Measurements from ENCODE around the gene KBTBD2.
"Not testable (repeated sequence)": the region's sequence is repeated elsewhere in the genome, so short reads cannot be mapped to it uniquely, and the experiment has no call there.

The KBTBD2 gene

DNA sequence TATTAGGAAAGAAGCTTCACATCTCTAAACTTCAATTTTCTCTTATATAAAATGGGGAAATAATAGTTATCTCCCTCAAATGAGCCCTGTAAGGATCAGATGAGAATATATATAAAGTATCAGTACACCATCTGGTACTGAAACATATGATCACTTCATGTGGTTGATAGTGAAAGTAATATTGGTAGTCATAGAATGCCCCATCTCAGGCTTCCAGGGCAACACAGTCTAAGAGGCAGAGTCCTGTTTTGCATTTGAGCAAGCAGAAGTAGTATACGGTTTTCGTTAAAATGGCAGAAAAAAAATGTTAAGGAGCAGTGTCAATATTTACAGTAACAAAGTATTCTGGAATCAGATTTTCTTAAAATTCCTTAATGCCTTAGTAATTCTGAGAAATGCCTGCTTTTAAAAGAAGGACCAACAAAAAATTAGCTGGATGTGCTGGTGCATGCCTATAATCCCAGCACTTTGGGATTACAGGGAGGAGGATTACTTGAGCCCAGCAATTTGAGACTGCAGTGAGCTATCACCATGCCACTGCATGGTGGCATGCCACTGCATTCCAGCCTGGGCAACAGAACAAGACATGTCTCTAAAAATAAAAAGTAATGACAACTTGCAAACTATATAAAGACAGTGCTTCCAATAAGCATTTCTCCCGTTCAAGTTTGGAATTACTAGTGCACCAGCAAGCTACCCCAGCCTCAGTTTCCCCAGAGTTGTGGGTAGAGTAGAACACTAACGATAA, 19.8 kb downstream of the KBTBD2 start:
- Histone ChIP-seq H4K20me1 (peaks cover 30 to 93% (median 52%) of the 10 kb centered on the region in 11 experiments; a peak in 20 of 22 replicates), H3K9ac (no peak overlapping the region), H3K4me2 (no peak overlapping the region), H3K9me3 (replicated peaks in 1 of 11) (peaks cover 0 to 7% (median 0%) of the 10 kb centered on the region in 11 experiments; a peak in 2 of 22 replicates), H3K4me1 (peaks cover 0 to 8% (median 0%) of the 10 kb centered on the region in 10 experiments; a peak in 2 of 20 replicates), H3K4me3 (no peak overlapping the region), H3K27me3 (no peaks in the 10 kb centered on the region; a peak in 1 of 22 replicates), H3K27ac (no peak overlapping the region), H3K36me3 (peaks cover 94 to 100% (median 99%) of the 10 kb centered on the region in 11 experiments)
- no peak for TF ChIP-seq Cebpa-rat (IDR thresholded peaks at IDR 0.05)

DNA sequence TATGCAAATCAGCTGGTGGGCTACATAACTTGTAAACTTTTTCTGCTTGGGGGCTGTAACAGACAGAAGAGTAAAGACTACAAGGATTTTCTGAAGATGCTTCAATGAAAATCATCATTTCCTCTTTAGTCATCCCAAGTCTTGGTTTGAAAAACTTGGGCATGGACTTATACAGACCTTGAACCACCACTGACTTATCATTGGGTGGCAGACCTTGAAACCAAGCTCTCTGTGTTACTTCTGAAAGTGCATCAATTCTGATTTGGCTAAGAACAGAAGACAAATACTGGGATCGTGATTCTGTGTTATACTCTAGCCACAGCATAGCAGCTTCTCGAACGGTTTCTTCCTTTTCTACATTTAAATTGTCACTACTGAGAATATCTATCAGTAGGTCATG, 21.3 kb downstream of the KBTBD2 start:
- peaks cover 86 to 100% (median 96%) of the 10 kb centered on the region in 11 experiments for H3K36me3 ChIP-seq

DNA sequence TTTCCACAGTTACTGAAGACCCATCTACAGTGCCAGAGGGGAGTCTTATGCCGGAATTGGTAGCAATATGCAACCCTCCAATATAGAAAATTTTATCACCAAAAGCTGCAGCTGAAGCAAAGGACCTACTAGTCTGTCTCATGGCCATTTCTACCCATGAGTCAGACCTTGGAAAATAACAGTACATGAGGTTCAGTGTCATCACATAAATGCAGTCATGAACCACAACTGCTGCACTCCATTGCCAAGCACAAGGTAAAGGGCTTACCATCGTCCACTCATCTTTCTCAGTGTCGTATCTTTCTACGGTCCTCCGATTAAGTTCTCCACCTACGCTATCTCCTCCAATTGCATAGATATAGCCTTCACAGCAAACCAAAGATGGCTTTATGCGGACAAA, 21.8 kb downstream of the KBTBD2 start:
- Histone ChIP-seq H3K36me3 (peaks cover 83 to 100% (median 96%) of the 10 kb centered on the region in 11 experiments), H3K27me3 (no peaks in the 10 kb centered on the region), H3K9ac (no peak overlapping the region), H3K4me3 (no peak overlapping the region), H3K4me1 (peaks cover 0 to 18% (median 0%) of the 10 kb centered on the region in 10 experiments; a peak in 4 of 20 replicates), H3K27ac (no peak overlapping the region), H3K9me3 (replicated peaks in 1 of 11) (peaks cover 0 to 17% (median 7%) of the 10 kb centered on the region in 11 experiments; a peak in 6 of 22 replicates), H4K20me1 (peaks cover 17 to 92% (median 41%) of the 10 kb centered on the region in 11 experiments; a peak in 19 of 22 replicates), H3K4me2 (no peak overlapping the region)
- no peak for TF ChIP-seq Cebpa-rat (IDR thresholded peaks at IDR 0.05)

More for the DNA sequence above, 21.3 kb downstream of the KBTBD2 start:
- peaks cover 23 to 93% (median 42%) of the 10 kb centered on the region in 11 experiments; a peak in 20 of 22 replicates for H4K20me1 ChIP-seq
- no peak overlapping the region for H3K9ac ChIP-seq
- peaks cover 0 to 14% (median 5%) of the 10 kb centered on the region in 11 experiments; a peak in 6 of 22 replicates for H3K9me3 ChIP-seq (replicated peaks in 1 of 11)
- H3K4me3 ChIP-seq, result no peak overlapping the region
- H3K27me3 ChIP-seq, result no peaks in the 10 kb centered on the region; a peak in 1 of 22 replicates
- H3K4me2 ChIP-seq, result no peak overlapping the region
- H3K4me1 ChIP-seq, result peaks cover 0 to 12% (median 0%) of the 10 kb centered on the region in 10 experiments; a peak in 4 of 20 replicates
- TF ChIP-seq Cebpa-rat (IDR thresholded peaks at IDR 0.05), result no peak
- no peak overlapping the region for H3K27ac ChIP-seq

DNA sequence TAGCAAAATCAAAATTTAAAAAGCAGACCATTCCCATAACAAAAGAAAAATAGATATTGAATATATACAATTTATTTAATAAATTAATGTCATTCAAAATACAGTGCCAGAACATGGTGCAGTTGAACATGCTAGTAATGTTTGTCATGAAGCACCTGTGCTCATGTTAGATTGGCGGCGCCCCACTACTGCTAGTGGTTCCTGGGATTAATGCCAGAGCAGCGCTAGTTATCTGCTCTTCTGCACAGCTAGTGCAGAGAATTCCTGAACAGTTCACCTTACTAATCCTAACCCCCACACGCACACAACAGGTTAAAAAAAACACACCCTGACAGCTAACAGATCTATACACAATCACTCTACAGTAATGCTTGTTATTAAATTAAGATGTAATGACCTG, 23.4 kb downstream of the KBTBD2 start:
- Histone ChIP-seq H3K9ac (no peak overlapping the region), H3K9me3 (replicated peaks in 1 of 11) (peaks cover 0 to 17% (median 7%) of the 10 kb centered on the region in 11 experiments; a peak in 6 of 22 replicates), H4K20me1 (peaks cover 15 to 76% (median 29%) of the 10 kb centered on the region in 11 experiments; a peak in 18 of 22 replicates), H3K36me3 (peaks cover 67 to 90% (median 84%) of the 10 kb centered on the region in 11 experiments), H3K27me3 (no peaks in the 10 kb centered on the region), H3K4me1 (peaks cover 0 to 18% (median 0%) of the 10 kb centered on the region in 10 experiments; a peak in 4 of 20 replicates), H3K4me3 (no peak overlapping the region), H3K4me2 (no peak overlapping the region), H3K27ac (no peak overlapping the region)
- no peak for TF ChIP-seq Cebpa-rat (IDR thresholded peaks at IDR 0.05)

DNA sequence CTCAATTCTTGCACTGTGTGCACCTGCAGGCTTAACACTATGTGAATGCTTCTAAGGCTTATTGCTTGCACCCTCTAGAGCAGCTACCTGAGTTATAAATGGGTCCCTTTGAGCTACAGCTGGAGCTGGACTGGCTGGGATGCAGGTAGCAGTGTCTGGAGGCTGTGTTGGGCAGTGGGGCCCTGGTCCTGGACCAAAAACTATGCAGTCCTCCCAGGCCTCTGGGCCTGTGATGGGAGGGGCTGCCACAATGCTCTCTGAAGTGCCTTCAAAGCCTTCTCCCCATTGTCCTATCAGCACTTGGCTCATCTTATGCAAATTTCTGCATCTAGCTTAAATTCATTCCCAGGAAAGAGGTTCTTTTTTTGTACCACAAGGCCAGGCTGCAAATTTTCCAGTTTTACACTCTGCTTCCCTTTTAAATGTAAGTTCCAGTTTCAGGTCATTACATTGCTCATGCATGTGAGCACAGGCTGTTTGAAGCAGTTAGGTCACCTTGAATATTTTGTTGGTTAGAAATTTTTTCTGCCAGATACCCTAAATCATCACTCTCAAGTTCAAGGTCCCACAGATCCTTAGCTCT, 26.0 kb downstream of the KBTBD2 start:
- Histone ChIP-seq H4K20me1 (peaks cover 0 to 51% (median 16%) of the 10 kb centered on the region in 11 experiments; a peak in 12 of 22 replicates), H3K4me3 (no peak overlapping the region), H3K4me2 (peak overlapping the region in 2 of 11 experiments; percentile 5 to 24; a peak in 3 of 22 replicates), H3K4me1 (peaks cover 0 to 18% (median 0%) of the 10 kb centered on the region in 10 experiments; a peak in 4 of 20 replicates), H3K27ac (no peak overlapping the region), H3K9ac (no peak overlapping the region), H3K27me3 (no peaks in the 10 kb centered on the region), H3K36me3 (peaks cover 41 to 64% (median 58%) of the 10 kb centered on the region in 11 experiments), H3K9me3 (replicated peaks in 1 of 11) (peaks cover 0 to 17% (median 7%) of the 10 kb centered on the region in 11 experiments; a peak in 6 of 22 replicates)
- no peak for TF ChIP-seq Cebpa-rat (IDR thresholded peaks at IDR 0.05)

DNA sequence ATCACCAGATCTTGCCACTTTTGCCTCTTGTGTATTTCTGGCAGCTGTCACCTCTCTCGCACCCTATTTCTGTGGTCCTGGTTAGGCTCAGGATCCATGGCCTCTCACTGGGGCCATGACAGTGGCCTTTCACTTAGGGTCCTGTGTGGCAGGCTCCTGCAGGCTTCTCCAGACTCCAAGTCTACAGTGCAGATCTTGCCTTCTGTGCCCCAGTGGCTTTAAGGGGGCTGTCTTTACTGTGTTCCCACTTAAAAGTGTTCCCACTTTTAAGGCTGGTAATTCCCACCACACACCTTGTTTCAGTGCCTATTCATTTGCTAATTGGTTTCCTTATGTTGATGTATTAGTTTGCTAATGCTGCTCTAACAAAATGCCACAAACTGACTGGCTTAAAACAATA, 27.7 kb downstream of the KBTBD2 start:
- Histone ChIP-seq H4K20me1 (peaks cover 0 to 34% (median 8%) of the 10 kb centered on the region in 11 experiments; a peak in 11 of 22 replicates), H3K9me3 (replicated peaks in 1 of 11) (peaks cover 0 to 17% (median 4%) of the 10 kb centered on the region in 11 experiments; a peak in 6 of 22 replicates), H3K36me3 (peaks cover 25 to 47% (median 42%) of the 10 kb centered on the region in 11 experiments), H3K4me1 (peaks cover 0 to 18% (median 0%) of the 10 kb centered on the region in 10 experiments; a peak in 4 of 20 replicates)
- not testable (repeated sequence) for H3K27ac ChIP-seq, H3K9ac ChIP-seq, H3K4me2 ChIP-seq, H3K27me3 ChIP-seq, H3K4me3 ChIP-seq

DNA sequence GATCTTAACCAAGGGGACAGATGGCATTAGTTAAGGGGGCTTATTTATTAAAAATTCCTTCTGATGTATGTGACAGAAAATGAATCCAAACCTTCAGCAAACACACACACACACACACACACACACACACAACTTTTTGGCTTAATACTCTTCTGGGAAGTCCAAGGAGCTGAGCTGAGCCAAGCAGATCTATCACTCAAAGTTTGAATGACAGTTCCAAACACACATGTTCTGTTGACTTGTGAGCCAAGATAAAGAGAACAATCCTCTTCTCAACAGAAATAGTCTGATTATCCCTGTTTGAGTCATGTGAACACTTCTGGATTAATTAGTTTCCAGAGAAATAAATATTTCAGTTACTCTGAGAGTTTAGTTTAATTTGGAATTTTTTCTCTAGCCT, 31.5 kb downstream of the KBTBD2 start:
- H3K4me3 ChIP-seq, result no peak overlapping the region
- H3K27ac ChIP-seq, result no peak overlapping the region
- no peaks in the 10 kb centered on the region for H3K27me3 ChIP-seq
- H4K20me1 ChIP-seq, result peaks cover 0 to 4% (median 2%) of the 10 kb centered on the region in 11 experiments; a peak in 8 of 22 replicates
- no peak overlapping the region for H3K9ac ChIP-seq
- H3K4me1 ChIP-seq, result peaks cover 0 to 4% (median 0%) of the 10 kb centered on the region in 10 experiments; a peak in 4 of 20 replicates
- no peak for TF ChIP-seq Cebpa-rat (IDR thresholded peaks at IDR 0.05)
- H3K4me2 ChIP-seq, result no peak overlapping the region
- peaks cover 0 to 9% (median 5%) of the 10 kb centered on the region in 11 experiments; a peak in 15 of 22 replicates for H3K36me3 ChIP-seq
- H3K9me3 ChIP-seq (replicated peaks in 1 of 11), result peaks cover 0 to 2% (median 0%) of the 10 kb centered on the region in 11 experiments; a peak in 1 of 22 replicates

DNA sequence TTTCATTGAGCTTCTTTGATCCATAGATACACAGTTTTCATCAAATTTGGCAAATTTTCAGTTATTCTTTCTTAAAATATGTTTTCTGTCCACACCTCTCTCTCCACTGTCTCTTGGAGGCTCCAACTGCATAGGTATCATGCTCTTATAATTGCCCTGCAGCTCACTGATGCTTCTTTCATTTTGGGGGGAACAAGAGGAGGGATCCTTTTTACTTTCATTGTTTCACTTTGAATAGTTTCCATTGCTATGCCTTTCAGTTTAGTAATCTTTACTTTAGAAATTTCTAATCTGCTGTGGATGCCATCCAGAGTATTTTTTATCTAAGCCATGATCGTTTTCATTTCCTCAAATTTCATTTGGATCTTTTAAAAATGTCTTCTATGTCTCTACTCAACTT, 32.9 kb downstream of the KBTBD2 start:
- no peak overlapping the region for H3K4me2 ChIP-seq
- TF ChIP-seq Cebpa-rat (IDR thresholded peaks at IDR 0.05), result no peak
- no peaks in the 10 kb centered on the region for H3K9me3 ChIP-seq (replicated peaks in 1 of 11)
- no peaks in the 10 kb centered on the region for H3K36me3 ChIP-seq
- H4K20me1 ChIP-seq, result no peaks in the 10 kb centered on the region; a peak in 1 of 22 replicates
- no peaks in the 10 kb centered on the region for H3K27me3 ChIP-seq
- H3K4me1 ChIP-seq, result no peaks in the 10 kb centered on the region
- H3K4me3 ChIP-seq, result no peak overlapping the region
- H3K9ac ChIP-seq, result no peak overlapping the region
- H3K27ac ChIP-seq, result no peak overlapping the region

DNA sequence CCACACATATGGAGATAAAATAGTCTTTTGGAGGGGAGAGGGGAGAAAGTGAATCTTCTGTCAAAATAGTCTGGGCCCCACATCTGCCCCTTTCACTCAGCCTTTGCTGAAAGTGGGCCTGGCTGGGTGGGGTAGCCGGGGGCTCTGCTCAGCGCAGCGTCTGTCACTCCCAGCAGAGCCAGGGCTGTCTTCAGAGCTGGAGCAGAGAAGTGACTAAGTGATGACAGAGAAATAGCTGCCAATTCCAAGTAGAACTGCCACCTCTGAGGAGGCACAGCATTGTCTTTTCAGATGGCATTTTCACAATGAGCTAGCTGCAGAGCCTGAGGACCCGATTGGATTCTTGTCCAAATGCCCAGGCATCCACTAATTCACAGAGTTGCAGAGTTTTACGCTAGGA, 34.5 kb downstream of the KBTBD2 start:
- H3K27me3 ChIP-seq; H4K20me1 ChIP-seq; H3K36me3 ChIP-seq; H3K4me3 ChIP-seq; H3K4me2 ChIP-seq; H3K27ac ChIP-seq; H3K9ac ChIP-seq; H3K4me1 ChIP-seq; H3K9me3 ChIP-seq (replicated peaks in 1 of 11): not testable (repeated sequence)

DNA sequence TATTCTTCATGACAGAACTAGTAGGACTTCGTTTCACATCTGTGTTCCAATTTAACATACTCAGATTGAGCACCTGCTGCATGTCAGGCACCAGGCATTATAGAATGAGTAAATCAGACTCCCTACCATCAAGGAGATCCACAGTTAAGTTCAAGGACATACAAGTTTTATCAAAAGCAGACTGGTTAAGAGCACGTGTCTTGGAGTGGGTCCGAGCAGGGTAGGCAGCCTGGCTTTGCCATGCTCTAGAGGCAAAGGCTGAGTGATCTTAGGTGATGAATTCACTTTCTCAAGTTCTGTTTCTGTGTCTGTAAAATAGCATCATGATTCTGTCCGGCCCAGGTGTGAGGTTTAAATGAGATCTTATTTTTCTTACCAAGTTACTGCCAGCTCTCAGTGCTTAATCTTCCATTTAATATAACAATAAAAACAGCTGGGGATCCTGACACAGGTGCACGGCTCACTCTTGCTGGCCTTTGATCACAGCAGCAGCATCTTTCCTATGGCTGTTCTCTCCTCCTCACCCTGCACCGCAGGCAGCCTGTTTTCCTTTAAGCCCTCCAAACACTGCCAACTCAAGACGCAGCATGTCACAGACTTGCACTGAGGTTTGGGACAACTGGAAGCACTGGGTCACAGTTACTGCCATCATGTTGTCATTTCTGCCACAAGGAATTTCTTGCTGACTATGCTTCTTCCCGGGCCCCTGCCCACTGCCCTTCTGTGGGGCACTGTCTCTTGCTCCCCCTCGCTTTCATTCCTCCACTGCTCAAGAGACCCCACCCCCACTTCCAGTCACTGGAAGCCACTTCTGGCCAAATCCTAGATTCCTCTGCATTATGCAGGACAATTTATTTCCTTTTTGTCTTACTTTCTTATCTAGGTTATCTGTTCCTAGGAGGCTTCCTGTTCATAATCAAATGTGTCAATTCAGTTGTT, 35.5 kb downstream of the KBTBD2 start:
- not testable (repeated sequence) for H3K27ac ChIP-seq; H3K4me1 ChIP-seq; H3K4me3 ChIP-seq; H3K9me3 ChIP-seq (replicated peaks in 1 of 11); H3K27me3 ChIP-seq; H3K4me2 ChIP-seq; H3K36me3 ChIP-seq; H4K20me1 ChIP-seq; H3K9ac ChIP-seq

DNA sequence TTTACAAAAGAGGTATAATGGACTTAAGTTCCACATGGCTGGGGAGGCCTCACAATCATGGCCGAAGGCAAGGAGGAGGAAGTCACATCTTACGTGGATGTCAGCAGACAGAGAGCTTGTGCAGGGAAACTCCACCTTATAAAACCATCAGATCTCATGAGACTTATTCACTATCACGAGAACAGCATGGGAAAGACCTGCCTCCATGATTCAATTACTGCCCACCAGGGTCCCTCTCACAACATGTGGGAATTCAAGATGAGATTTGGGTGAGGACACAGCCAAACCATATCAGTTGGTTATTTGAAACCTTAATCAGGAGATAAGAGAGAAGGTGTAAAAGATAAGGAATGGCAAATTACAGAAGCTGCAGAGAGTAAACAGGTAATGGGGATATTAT, 40.9 kb downstream of the KBTBD2 start:
- H3K4me2 ChIP-seq, H3K4me3 ChIP-seq, H3K27me3 ChIP-seq, H4K20me1 ChIP-seq, H3K27ac ChIP-seq, H3K9ac ChIP-seq, H3K36me3 ChIP-seq, H3K4me1 ChIP-seq: not testable (repeated sequence)
- H3K9me3 ChIP-seq (replicated peaks in 1 of 11), result peaks cover 0 to 11% (median 0%) of the 10 kb centered on the region in 11 experiments; a peak in 4 of 22 replicates

DNA sequence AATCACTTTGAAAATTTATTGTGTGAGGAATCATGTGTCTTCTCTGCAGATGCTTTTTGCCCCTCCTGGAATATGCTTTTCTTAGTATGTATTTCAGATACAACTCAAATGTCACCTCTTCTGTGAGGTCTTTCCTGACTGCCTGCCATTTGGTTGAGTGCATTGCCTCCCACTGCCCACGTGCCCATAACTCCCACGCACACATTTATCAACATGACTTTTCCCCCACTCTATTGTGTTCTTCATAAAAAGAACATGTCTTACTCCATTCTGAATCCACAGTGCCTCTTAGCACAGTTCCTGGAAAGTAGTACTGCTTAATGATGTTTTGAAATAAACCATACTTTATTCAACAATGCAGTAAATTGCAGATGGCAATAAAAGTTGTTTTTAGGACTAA, 42.9 kb downstream of the KBTBD2 start:
- not testable (repeated sequence) for H3K27ac ChIP-seq, H4K20me1 ChIP-seq, H3K27me3 ChIP-seq, H3K4me3 ChIP-seq, H3K4me1 ChIP-seq, H3K36me3 ChIP-seq, H3K9ac ChIP-seq, H3K4me2 ChIP-seq
- H3K9me3 ChIP-seq (replicated peaks in 1 of 11), result peaks cover 0 to 11% (median 0%) of the 10 kb centered on the region in 11 experiments; a peak in 4 of 22 replicates

All from BLaER1 treated with 17β-estradiol and CSF1 and Interleukin-3, amounts not matched to agents 10 nM and 100 nM (cell line).